ENCODE data around the gene DIAPH3. TPM values are rescaled to one million over a fixed set of nuclear protein-coding genes. Genes with fewer than 3 reads are reported as not detected.

DIAPH3 gene
- polyA plus RNA-seq, 3 donors: 0.04 to 0.09 TPM; not detected in 1

DNA sequence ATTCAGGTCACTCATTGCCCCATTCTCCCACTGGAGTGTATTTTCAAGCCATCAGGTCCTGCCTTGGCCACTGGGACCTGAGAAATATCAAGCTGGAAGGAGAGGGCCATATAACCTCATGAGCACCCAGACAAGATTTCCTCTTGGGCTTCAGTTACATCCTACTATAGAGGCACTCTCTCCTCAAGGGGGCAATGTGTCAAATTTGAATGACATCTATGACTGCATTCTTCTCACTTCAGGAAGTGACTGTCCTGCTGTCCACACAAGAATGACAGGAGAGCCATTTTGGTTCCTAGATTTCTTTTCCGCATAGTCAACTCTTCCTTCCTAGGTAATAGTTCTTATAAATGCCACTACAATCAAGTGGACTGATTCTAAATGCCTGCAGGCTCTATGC, 416.2 kb downstream of the DIAPH3 start:
- DNase-seq: no peak
- TF ChIP-seq, protein P1, sequence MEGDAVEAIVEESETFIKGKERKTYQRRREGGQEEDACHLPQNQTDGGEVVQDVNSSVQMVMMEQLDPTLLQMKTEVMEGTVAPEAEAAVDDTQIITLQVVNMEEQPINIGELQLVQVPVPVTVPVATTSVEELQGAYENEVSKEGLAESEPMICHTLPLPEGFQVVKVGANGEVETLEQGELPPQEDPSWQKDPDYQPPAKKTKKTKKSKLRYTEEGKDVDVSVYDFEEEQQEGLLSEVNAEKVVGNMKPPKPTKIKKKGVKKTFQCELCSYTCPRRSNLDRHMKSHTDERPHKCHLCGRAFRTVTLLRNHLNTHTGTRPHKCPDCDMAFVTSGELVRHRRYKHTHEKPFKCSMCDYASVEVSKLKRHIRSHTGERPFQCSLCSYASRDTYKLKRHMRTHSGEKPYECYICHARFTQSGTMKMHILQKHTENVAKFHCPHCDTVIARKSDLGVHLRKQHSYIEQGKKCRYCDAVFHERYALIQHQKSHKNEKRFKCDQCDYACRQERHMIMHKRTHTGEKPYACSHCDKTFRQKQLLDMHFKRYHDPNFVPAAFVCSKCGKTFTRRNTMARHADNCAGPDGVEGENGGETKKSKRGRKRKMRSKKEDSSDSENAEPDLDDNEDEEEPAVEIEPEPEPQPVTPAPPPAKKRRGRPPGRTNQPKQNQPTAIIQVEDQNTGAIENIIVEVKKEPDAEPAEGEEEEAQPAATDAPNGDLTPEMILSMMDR (IDR thresholded peaks at IDR 0.05): no peak
- Histone ChIP-seq H3K4me1 (ENCODE audit: control insufficient read depth in 1 of 2, insufficient read depth in 2 of 2, low read length in 2 of 2) (no peaks in the 10 kb centered on the region), H3K9ac (ENCODE audit: insufficient read depth, low read length, poor library complexity, severe bottlenecking) (no peak overlapping the region), H3K27me3 (ENCODE audit: control insufficient read depth in 2 of 2, insufficient read depth in 2 of 2, low read length in 2 of 2) (no peaks in the 10 kb centered on the region), H3K79me2 (ENCODE audit: insufficient read depth, low read length) (no peaks in the 10 kb centered on the region), H3K9me3 (replicated peaks in 1 of 2; ENCODE audit: control insufficient read depth in 1 of 2, insufficient read depth in 1 of 2, low read length in 2 of 2) (no peaks in the 10 kb centered on the region), H3K4me3 (replicated peaks in 1 of 3; ENCODE audit: low read depth in 2 of 3, low read length in 3 of 3) (no peak overlapping the region), H2AFZ (ENCODE audit: insufficient read depth, low read depth, low read length, poor library complexity, severe bottlenecking) (no peak overlapping the region), H4K20me1 (ENCODE audit: insufficient read depth, low read length) (no peaks in the 10 kb centered on the region), H3K27ac (ENCODE audit: low read depth in 1 of 2, low read length in 2 of 2) (no peak overlapping the region), H3K4me2 (replicated peaks; ENCODE audit: extremely low read depth, low read length, poor library complexity, severe bottlenecking) (no peak overlapping the region), H3K36me3 (replicated peaks in 1 of 2; ENCODE audit: control insufficient read depth in 1 of 2, insufficient read depth in 2 of 2, low read length in 2 of 2) (no peaks in the 10 kb centered on the region)
- H3K36me3 Mint-ChIP-seq: no peaks in the 10 kb centered on the region
- H3K27ac Mint-ChIP-seq: no peak overlapping the region
- intact Hi-C loops (cut with micrococcal nuclease): no loop called here
- peaks cover 0 to 2% (median 0%) of the 10 kb centered on the region in 7 donors for H3K9me3 Mint-ChIP-seq
- H3K4me3 Mint-ChIP-seq: no peak overlapping the region
- no peaks in the 10 kb centered on the region for H3K4me1 Mint-ChIP-seq
- no peaks in the 10 kb centered on the region for H3K27me3 Mint-ChIP-seq (ENCODE audit: low read depth in 3 of 3)
- WGBS (ENCODE audit: insufficient coverage): no CpG with 5 or more reads among the region's 1 CpG

DNA sequence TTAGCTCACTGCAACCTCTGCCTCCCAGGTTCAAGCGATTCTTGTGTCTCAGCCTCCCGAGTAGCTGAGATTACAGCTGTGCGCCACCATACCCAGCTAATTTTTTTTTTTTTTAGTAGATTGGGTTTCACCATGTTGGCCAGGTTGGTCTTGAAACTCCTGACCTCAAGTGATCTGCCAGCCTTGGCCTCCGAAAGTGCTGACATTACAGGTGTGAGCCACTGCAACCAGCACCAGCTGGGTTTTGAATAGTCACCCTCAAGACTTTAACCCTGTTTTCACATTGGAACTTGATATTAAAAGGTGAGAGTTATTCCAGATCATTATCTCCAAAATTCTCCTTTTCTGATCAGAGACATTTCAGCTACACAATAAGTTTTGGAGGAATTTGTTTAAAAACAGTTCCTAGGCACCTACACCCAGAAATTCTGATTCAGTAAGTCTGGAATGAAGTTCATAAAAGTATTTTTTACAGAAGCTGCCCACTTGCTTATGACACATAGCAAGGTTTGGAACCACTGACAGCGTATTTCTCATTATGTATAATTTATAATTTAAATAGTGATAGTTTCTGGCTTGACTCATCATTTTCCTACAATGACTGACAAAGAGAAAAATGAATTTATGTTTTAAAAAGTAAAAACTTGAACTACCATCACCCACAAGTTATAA, 417.3 kb downstream of the DIAPH3 start:
- no peak overlapping the region for H3K4me2 ChIP-seq (replicated peaks; ENCODE audit: extremely low read depth, low read length, poor library complexity, severe bottlenecking)
- intact Hi-C loops (cut with micrococcal nuclease): no loop called here
- H2AFZ ChIP-seq (ENCODE audit: insufficient read depth, low read depth, low read length, poor library complexity, severe bottlenecking): no peak overlapping the region
- peaks cover 0 to under 1% of the 10 kb centered on the region in 2 donors for H3K36me3 Mint-ChIP-seq
- TF ChIP-seq, protein P1 (IDR thresholded peaks at IDR 0.05): no peak
- no peak for DNase-seq
- H4K20me1 ChIP-seq (ENCODE audit: insufficient read depth, low read length): no peaks in the 10 kb centered on the region
- no peak overlapping the region for H3K4me3 ChIP-seq (replicated peaks in 1 of 3; ENCODE audit: low read depth in 2 of 3, low read length in 3 of 3)
- no peaks in the 10 kb centered on the region for H3K4me1 ChIP-seq (ENCODE audit: control insufficient read depth in 1 of 2, insufficient read depth in 2 of 2, low read length in 2 of 2)
- no peak overlapping the region for H3K4me3 Mint-ChIP-seq
- H3K27me3 Mint-ChIP-seq (ENCODE audit: low read depth in 3 of 3): peaks cover 0 to 1% (median 1%) of the 10 kb centered on the region in 3 donors
- no peaks in the 10 kb centered on the region for H3K27me3 ChIP-seq (ENCODE audit: control insufficient read depth in 2 of 2, insufficient read depth in 2 of 2, low read length in 2 of 2)
- WGBS (ENCODE audit: insufficient coverage): 100% methylated on average over 1 of the region's 5 CpGs
- H3K9me3 Mint-ChIP-seq: peaks cover 0 to 2% (median 0%) of the 10 kb centered on the region in 7 donors
- H3K4me1 Mint-ChIP-seq: no peaks in the 10 kb centered on the region
- H3K9ac ChIP-seq (ENCODE audit: insufficient read depth, low read length, poor library complexity, severe bottlenecking): no peak overlapping the region
- H3K27ac Mint-ChIP-seq: no peak overlapping the region
- no peaks in the 10 kb centered on the region for H3K79me2 ChIP-seq (ENCODE audit: insufficient read depth, low read length)
- H3K36me3 ChIP-seq (replicated peaks in 1 of 2; ENCODE audit: control insufficient read depth in 1 of 2, insufficient read depth in 2 of 2, low read length in 2 of 2): no peaks in the 10 kb centered on the region
- no peak overlapping the region for H3K27ac ChIP-seq (ENCODE audit: low read depth in 1 of 2, low read length in 2 of 2)
- no peaks in the 10 kb centered on the region for H3K9me3 ChIP-seq (replicated peaks in 1 of 2; ENCODE audit: control insufficient read depth in 1 of 2, insufficient read depth in 1 of 2, low read length in 2 of 2)

Measured in CD14-positive monocyte (primary cell).